ENCODE results near the gene CD58. TPM values are rescaled to one million over a fixed set of nuclear protein-coding genes. Genes with fewer than 3 reads are reported as not detected.

The CD58 gene
- total RNA-seq, 4 donors from 2014 or later: 1.8 to 48.7 (median 32.7) TPM

DNA sequence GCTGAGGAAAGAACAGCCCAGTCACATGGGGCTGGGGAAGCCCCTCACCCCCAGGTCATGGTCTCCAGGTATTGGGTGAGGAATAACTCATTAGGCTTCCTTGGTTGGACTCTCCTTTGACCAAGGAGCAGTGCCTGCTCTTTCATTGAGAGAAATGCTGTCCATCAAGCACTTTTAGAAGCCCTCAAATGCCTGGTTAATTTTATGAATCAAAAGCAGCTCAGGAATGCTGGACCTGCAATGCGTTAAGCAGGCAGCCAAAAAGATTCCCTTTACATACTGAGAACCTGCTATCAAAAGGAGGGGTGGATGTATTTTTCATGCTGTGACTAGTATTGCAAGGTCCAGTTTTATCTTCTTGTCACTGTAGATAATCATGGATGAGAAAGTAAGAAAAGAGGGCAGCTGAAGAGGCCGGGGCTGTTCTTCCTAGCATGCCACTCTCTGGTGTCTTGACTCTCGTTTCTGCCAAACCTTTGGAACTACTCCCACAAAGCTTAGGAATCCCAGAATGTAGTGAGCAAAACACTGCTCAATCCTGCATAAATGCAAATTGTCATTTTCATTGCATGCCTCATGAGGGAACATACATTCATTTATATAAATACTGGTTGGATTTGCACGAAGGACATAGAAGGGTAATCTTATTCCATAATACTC is 2.1 kb upstream of the CD58 start:
- H3K4me1 ChIP-seq: peaks cover 0 to 32% (median 19%) of the 10 kb centered on the region in 4 donors
- 68 to 86% methylated on average over 4 of the region's 4 CpGs for WGBS, 2 donors (ENCODE audit: low coverage in 1 of 2)
- intact Hi-C loops (cut with DNase I; ENCODE audit: low total_unique reads) (loop anchor here (10.0 kb wide), 1 partner anchor 482 kb away; no protein-coding TSS in a partner anchor), in situ Hi-C loops (cut with MboI; ENCODE audit: low pct_ligation_motif_present in 1 of 4, low pct_unique_long_range_greater_than_20kb in 1 of 4, low sequenced_read_pairs in 3 of 4) (no loop called here)
- no peaks in the 10 kb centered on the region for H3K9me3 ChIP-seq
- no peak overlapping the region for H3K27ac ChIP-seq
- TF ChIP-seq POLR2AphosphoS5 (IDR thresholded peaks at IDR 0.05) (no peak), EP300 (IDR thresholded peaks at IDR 0.05; ENCODE audit: low read depth) (no peak), POLR2A (IDR thresholded peaks at IDR 0.05) (no peak)
- TF ChIP-seq, protein P1, sequence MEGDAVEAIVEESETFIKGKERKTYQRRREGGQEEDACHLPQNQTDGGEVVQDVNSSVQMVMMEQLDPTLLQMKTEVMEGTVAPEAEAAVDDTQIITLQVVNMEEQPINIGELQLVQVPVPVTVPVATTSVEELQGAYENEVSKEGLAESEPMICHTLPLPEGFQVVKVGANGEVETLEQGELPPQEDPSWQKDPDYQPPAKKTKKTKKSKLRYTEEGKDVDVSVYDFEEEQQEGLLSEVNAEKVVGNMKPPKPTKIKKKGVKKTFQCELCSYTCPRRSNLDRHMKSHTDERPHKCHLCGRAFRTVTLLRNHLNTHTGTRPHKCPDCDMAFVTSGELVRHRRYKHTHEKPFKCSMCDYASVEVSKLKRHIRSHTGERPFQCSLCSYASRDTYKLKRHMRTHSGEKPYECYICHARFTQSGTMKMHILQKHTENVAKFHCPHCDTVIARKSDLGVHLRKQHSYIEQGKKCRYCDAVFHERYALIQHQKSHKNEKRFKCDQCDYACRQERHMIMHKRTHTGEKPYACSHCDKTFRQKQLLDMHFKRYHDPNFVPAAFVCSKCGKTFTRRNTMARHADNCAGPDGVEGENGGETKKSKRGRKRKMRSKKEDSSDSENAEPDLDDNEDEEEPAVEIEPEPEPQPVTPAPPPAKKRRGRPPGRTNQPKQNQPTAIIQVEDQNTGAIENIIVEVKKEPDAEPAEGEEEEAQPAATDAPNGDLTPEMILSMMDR (IDR thresholded peaks at IDR 0.05): no peak
- no peak overlapping the region for H3K4me3 ChIP-seq
- no peaks in the 10 kb centered on the region for H3K27me3 ChIP-seq
- no peaks in the 10 kb centered on the region for H3K36me3 ChIP-seq
- no peak for DNase-seq

DNA sequence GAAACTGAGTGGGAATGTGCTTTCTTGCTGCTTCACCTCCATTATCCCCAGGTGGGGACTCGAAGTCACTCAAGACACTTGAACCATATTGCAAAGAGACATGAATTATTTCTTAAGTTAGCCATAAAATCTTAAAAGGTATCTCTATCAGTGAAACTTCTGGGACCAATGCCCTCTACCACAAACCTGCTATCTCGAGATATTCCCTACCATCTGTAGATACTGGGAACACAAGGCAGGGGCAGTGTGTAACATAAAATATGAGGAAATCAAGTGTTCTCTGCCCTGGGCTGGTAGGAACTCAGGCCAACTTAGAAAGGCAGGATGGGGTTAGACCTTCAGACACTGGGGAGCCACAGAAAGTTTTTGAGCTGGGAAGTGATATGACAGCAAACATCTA is 1.3 kb upstream of the CD58 start:
- TF ChIP-seq POLR2A (IDR thresholded peaks at IDR 0.05): no peak
- Histone ChIP-seq H3K9me3 (no peaks in the 10 kb centered on the region), H3K27me3 (no peaks in the 10 kb centered on the region), H3K4me3 (no peak overlapping the region), H3K36me3 (no peaks in the 10 kb centered on the region), H3K27ac (no peak overlapping the region), H3K4me1 (peaks cover 0 to 32% (median 19%) of the 10 kb centered on the region in 4 donors)
- intact Hi-C loops (cut with DNase I; ENCODE audit: low total_unique reads) (loop anchor here (10.0 kb wide), 1 partner anchor 483 kb away; no protein-coding TSS in a partner anchor), in situ Hi-C loops (cut with MboI; ENCODE audit: low pct_ligation_motif_present in 1 of 4, low pct_unique_long_range_greater_than_20kb in 1 of 4, low sequenced_read_pairs in 3 of 4) (no loop called here)
- DNase-seq: no peak
- 57 to 85% methylated on average over 1 to 2 of the region's 2 CpGs for WGBS, 2 donors (ENCODE audit: low coverage in 1 of 2)

DNA sequence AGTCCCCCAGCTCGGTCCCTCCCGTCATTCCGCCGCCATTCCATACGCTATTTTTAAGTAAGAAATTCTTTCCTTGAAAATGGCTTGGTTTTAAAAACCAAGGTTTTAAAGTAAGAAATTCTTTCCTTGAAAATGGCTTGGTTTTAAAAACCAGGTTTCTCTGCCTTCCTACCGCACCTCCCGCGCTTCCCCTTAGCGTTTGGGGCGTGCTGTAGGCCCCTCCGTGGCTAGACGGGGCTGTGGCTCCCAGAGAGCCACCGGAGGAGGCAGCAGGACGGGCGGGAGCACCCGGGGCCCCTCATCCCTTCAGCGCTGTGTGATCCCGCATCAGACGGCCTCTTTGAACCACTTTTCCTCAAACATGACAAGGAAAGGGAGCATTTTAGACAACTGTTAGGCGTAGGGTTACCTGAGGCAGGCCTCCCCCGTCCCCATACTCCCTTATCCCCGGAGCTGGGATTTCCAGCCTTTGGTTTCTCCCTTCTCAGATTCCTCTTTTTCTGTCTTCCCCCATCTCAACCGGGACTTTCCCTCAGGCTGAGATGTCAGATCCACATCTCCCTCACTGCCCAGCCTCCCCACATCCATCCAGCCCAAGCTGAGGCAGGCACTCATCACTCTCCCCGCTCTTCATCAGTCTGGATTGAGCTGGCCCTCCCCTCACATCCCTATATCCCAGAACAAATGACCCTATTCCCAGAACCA is 541 bp upstream of the CD58 start:
- Histone ChIP-seq H3K27ac (peak overlapping the region; percentile 96 to 99 (median 98)), H3K27me3 (no peaks in the 10 kb centered on the region), H3K4me3 (peak overlapping the region; percentile 6 to 83 (median 67)), H3K9me3 (no peaks in the 10 kb centered on the region), H3K4me1 (peaks cover 0 to 36% (median 19%) of the 10 kb centered on the region in 4 donors), H3K36me3 (no peaks in the 10 kb centered on the region)
- no peak for DNase-seq
- in situ Hi-C loops (cut with MboI; ENCODE audit: low pct_ligation_motif_present in 1 of 4, low pct_unique_long_range_greater_than_20kb in 1 of 4, low sequenced_read_pairs in 3 of 4) (no loop called here), intact Hi-C loops (cut with DNase I; ENCODE audit: low total_unique reads) (loop anchor here (10.0 kb wide), 1 partner anchor 483 kb away; no protein-coding TSS in a partner anchor)
- TF ChIP-seq, protein P1 (IDR thresholded peaks at IDR 0.05): no peak
- no peak for TF ChIP-seq POLR2AphosphoS5 (IDR thresholded peaks at IDR 0.05)
- no peak for TF ChIP-seq POLR2A (IDR thresholded peaks at IDR 0.05)
- TF ChIP-seq EP300 (IDR thresholded peaks at IDR 0.05; ENCODE audit: low read depth): no peak
- 11 to 60% methylated on average over 2 to 24 of the region's 24 CpGs for WGBS, 2 donors (ENCODE audit: low coverage in 1 of 2)

DNA sequence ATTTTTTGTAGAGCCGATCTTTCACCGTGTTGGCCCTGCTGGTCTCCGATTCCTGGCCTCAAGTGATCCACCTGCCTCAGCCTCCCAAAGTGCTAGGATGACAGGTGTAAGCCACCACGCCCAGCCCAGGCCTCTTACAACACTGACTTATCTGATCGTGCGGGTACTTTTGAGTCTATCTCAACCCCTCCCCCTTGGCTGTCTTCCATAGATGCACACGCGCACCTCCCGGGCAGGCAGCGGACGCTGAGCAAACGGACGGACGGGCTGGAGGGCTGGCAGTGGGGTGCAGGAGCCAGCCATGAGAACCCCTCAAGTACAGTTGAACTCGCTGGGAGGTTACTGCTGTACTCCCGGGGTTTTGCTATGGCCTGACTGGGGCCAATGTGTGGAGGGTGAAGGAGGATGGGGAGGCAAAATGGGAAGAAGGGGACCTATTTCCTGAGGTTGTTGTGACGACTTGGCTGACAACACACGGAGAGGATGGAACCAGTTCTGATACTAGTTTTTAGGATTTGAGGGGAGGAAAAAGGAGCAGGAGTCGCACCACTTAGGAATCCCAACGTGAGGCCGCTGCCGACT is 959 bp downstream of the CD58 start:
- peak overlapping the region; percentile 96 to 99 (median 98) for H3K27ac ChIP-seq
- H3K9me3 ChIP-seq: no peaks in the 10 kb centered on the region
- peak; percentile 80 for DNase-seq
- WGBS, 2 donors (ENCODE audit: low coverage in 1 of 2): 19% methylated on average over 22 of the region's 22 CpGs; no CpG with 5 or more reads in 1 of the 2 donors
- intact Hi-C loops (cut with DNase I; ENCODE audit: low total_unique reads) (loop anchor here (10.0 kb wide), 1 partner anchor 485 kb away; no protein-coding TSS in a partner anchor), in situ Hi-C loops (cut with MboI; ENCODE audit: low pct_ligation_motif_present in 1 of 4, low pct_unique_long_range_greater_than_20kb in 1 of 4, low sequenced_read_pairs in 3 of 4) (loop anchor here in 1 of 4 donors (10.0 kb wide), 1 partner anchor 485 kb away; no protein-coding TSS in a partner anchor)
- H3K4me1 ChIP-seq: peaks cover 0 to 37% (median 19%) of the 10 kb centered on the region in 4 donors
- TF ChIP-seq POLR2AphosphoS5 (IDR thresholded peaks at IDR 0.05) (no peak), POLR2A (IDR thresholded peaks at IDR 0.05) (no peak)
- H3K4me3 ChIP-seq: peak overlapping the region; percentile 51 to 83 (median 67)
- H3K27me3 ChIP-seq: no peaks in the 10 kb centered on the region
- no peaks in the 10 kb centered on the region for H3K36me3 ChIP-seq

DNA sequence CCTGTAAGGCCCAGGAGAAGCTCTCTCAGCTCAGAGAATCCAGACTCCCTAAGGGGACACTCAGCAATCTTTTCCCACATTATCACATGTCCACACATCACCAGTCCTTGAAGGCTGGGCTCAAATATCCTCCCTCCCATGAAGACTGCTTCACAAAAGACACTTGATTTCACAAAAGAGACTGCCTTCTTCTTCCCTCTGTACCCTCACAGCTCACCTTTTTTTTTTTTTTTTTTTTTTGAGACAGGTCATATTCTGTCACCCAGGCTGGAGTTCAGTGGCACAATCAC is 1.5 kb downstream of the CD58 start:
- no peaks in the 10 kb centered on the region for H3K36me3 ChIP-seq
- H3K27me3 ChIP-seq: no peaks in the 10 kb centered on the region
- H3K27ac ChIP-seq: peak overlapping the region in 1 of 4 donors; percentile 98
- DNase-seq: no peak
- TF ChIP-seq EP300 (IDR thresholded peaks at IDR 0.05; ENCODE audit: low read depth) (no peak), POLR2AphosphoS5 (IDR thresholded peaks at IDR 0.05) (no peak), POLR2A (IDR thresholded peaks at IDR 0.05) (no peak)
- TF ChIP-seq, protein P1 (IDR thresholded peaks at IDR 0.05): no peak
- intact Hi-C loops (cut with DNase I; ENCODE audit: low total_unique reads): no loop called here
- in situ Hi-C loops (cut with MboI; ENCODE audit: low pct_ligation_motif_present in 1 of 4, low pct_unique_long_range_greater_than_20kb in 1 of 4, low sequenced_read_pairs in 3 of 4): loop anchor here in 1 of 4 donors (10.0 kb wide), 1 partner anchor 485 kb away; no protein-coding TSS in a partner anchor
- peaks cover 0 to 31% (median 19%) of the 10 kb centered on the region in 4 donors for H3K4me1 ChIP-seq
- H3K4me3 ChIP-seq: peak overlapping the region in 1 of 4 donors; percentile 83
- no peaks in the 10 kb centered on the region for H3K9me3 ChIP-seq

Data from transverse colon (tissue), 4 donors.